Loucy (cell line): ENCODE measurements around the gene BCL2L11.

Experiments
- H2AFZ ChIP-seq: fragments of 200-600 bp; sonication (generic); 2 replicates; pipeline ENCODE4 v1.6.0; 2016; ENCODE audit warnings: antibody characterized with exemption, mild to moderate bottlenecking, low read length, moderate library complexity
- H3F3A ChIP-seq: fragments of 200-600 bp; 2 replicates; pipeline ENCODE4 v1.6.0; 2016; ENCODE audit warnings: antibody characterized with exemption, low read depth, mild to moderate bottlenecking
- H3K27me3 ChIP-seq: fragments of 200-600 bp; sonication (generic); 2 replicates; pipeline ENCODE4 v1.6.1; 2014; ENCODE audit warnings: low read length, mild to moderate bottlenecking; ENCODE audit not compliant: insufficient read depth, poor library complexity, severe bottlenecking
- H3K36me3 ChIP-seq: fragments of 200-600 bp; sonication (generic); 2 replicates; pipeline ENCODE4 v1.6.1; 2016; ENCODE audit warnings: low read length; ENCODE audit not compliant: insufficient read depth
- H3K4me1 ChIP-seq: fragments of 200-600 bp; sonication (generic); 2 replicates; pipeline ENCODE4 v1.5.1; 2014; ENCODE audit warnings: low read length, mild to moderate bottlenecking; ENCODE audit not compliant: insufficient read depth, poor library complexity, severe bottlenecking
- H3K4me2 ChIP-seq: fragments of 200-600 bp; sonication (generic); 2 replicates; pipeline ENCODE4 v1.6.0; 2014; ENCODE audit warnings: antibody characterized with exemption, low read length, low read depth, mild to moderate bottlenecking; ENCODE audit not compliant: poor library complexity, severe bottlenecking
- H3K4me3 ChIP-seq: fragments of 200-600 bp; sonication (generic); 2 replicates; pipeline ENCODE4 v1.5.1; 2014; ENCODE audit warnings: low read length, mild to moderate bottlenecking, mixed read lengths; ENCODE audit not compliant: poor library complexity, severe bottlenecking
- H3K79me2 ChIP-seq: fragments of 200-600 bp; sonication (generic); 2 replicates; pipeline ENCODE4 v1.6.1; 2014; ENCODE audit warnings: low read length; ENCODE audit not compliant: insufficient read depth
- H3K9ac ChIP-seq: fragments of 200-600 bp; sonication (generic); 2 replicates; pipeline ENCODE4 v1.6.0; 2014; ENCODE audit warnings: mild to moderate bottlenecking, low read depth, low read length, moderate library complexity; ENCODE audit not compliant: poor library complexity, severe bottlenecking
- H3K9me2 ChIP-seq: fragments of 200-600 bp; sonication (generic); replicated peaks from 2 replicates; pipeline ENCODE4 v1.6.1; 2016; ENCODE audit warnings: low read depth, low read length, mixed read lengths
- H3K9me3 ChIP-seq: fragments of 200-600 bp; sonication (generic); 2 replicates; pipeline ENCODE4 v1.6.1; 2014; ENCODE audit warnings: mild to moderate bottlenecking, antibody characterized with exemption, low read length, low read depth; ENCODE audit not compliant: insufficient read depth
- H4K20me1 ChIP-seq: fragments of 200-600 bp; sonication (generic); 2 replicates; pipeline ENCODE4 v1.6.0; 2014; ENCODE audit warnings: antibody characterized with exemption, low read length, mild to moderate bottlenecking; ENCODE audit not compliant: insufficient read depth, poor library complexity, severe bottlenecking
- CTCF ChIP-seq: fragments of 200-600 bp; sonication (generic); conservative IDR thresholded peaks from 2 replicates; pipeline ENCODE4 v1.5.1; 2014; ENCODE audit warnings: mild to moderate bottlenecking, antibody characterized with exemption, low read length
- EZH2phosphoT487 ChIP-seq: fragments of 200-600 bp; IDR thresholded peaks from 2 replicates; pipeline ENCODE4 v1.6.1; 2018; ENCODE audit warnings: antibody characterized with exemption, mild to moderate bottlenecking, moderate library complexity, borderline replicate concordance

Gene BCL2L11

GRCh38 chr2:111106706-111107105 lies 14.0 kb upstream of the BCL2L11 start:
- H2AFZ ChIP-seq: no peak overlapping the region
- no peaks in the 10 kb centered on the region for H3K9me3 ChIP-seq
- H3K27me3 ChIP-seq: no peaks in the 10 kb centered on the region
- no peak overlapping the region for H3K9ac ChIP-seq
- no peaks in the 10 kb centered on the region for H3F3A ChIP-seq
- H3K4me2 ChIP-seq: no peak overlapping the region
- no peaks in the 10 kb centered on the region for H3K79me2 ChIP-seq
- H3K9me2 ChIP-seq: no peaks in the 10 kb centered on the region
- no peaks in the 10 kb centered on the region for H3K36me3 ChIP-seq
- H4K20me1 ChIP-seq: no peaks in the 10 kb centered on the region
- H3K4me1 ChIP-seq: peaks cover 5% of the 10 kb centered on the region
- H3K4me3 ChIP-seq: no peak overlapping the region
- TF ChIP-seq EZH2phosphoT487: no peak
- no peak for TF ChIP-seq CTCF

- H3K4me3 ChIP-seq: no peak overlapping the region
- H3K36me3 ChIP-seq: no peaks in the 10 kb centered on the region
- no peaks in the 10 kb centered on the region for H3K9me2 ChIP-seq
Measured at GRCh38 chr2:111108745-111109271, 11.9 kb upstream of the BCL2L11 start.

GRCh38 chr2:111111101-111111755 lies 9.5 kb upstream of the BCL2L11 start:
- no peaks in the 10 kb centered on the region for H3K79me2 ChIP-seq
- H3K9me3 ChIP-seq: no peaks in the 10 kb centered on the region
- no peaks in the 10 kb centered on the region for H3K27me3 ChIP-seq
- no peaks in the 10 kb centered on the region for H3K9me2 ChIP-seq
- no peak overlapping the region for H3K9ac ChIP-seq
- H3K4me3 ChIP-seq: no peak overlapping the region
- H4K20me1 ChIP-seq: no peaks in the 10 kb centered on the region
- peaks cover 5% of the 10 kb centered on the region for H3K4me1 ChIP-seq
- no peak overlapping the region for H2AFZ ChIP-seq
- no peak for TF ChIP-seq CTCF
- no peak for TF ChIP-seq EZH2phosphoT487
- H3F3A ChIP-seq: no peaks in the 10 kb centered on the region
- no peak overlapping the region for H3K4me2 ChIP-seq
- H3K36me3 ChIP-seq: no peaks in the 10 kb centered on the region

More at GRCh38 chr2:111108745-111109271, 11.9 kb upstream of the BCL2L11 start:
- no peaks in the 10 kb centered on the region for H3K9me3 ChIP-seq
- H3K79me2 ChIP-seq: no peaks in the 10 kb centered on the region
- peaks cover 5% of the 10 kb centered on the region for H3K4me1 ChIP-seq
- H2AFZ ChIP-seq: no peak overlapping the region
- no peak overlapping the region for H3K9ac ChIP-seq
- H3K4me2 ChIP-seq: no peak overlapping the region
- H4K20me1 ChIP-seq: no peaks in the 10 kb centered on the region
- no peak for TF ChIP-seq EZH2phosphoT487
- no peak for TF ChIP-seq CTCF
- no peaks in the 10 kb centered on the region for H3K27me3 ChIP-seq
- H3F3A ChIP-seq: no peaks in the 10 kb centered on the region
